ENCODE data around the gene DOHH.
A peak's percentile ranks its signal among the peaks of the same experiment; 100 is the strongest.

Gene DOHH

DNA sequence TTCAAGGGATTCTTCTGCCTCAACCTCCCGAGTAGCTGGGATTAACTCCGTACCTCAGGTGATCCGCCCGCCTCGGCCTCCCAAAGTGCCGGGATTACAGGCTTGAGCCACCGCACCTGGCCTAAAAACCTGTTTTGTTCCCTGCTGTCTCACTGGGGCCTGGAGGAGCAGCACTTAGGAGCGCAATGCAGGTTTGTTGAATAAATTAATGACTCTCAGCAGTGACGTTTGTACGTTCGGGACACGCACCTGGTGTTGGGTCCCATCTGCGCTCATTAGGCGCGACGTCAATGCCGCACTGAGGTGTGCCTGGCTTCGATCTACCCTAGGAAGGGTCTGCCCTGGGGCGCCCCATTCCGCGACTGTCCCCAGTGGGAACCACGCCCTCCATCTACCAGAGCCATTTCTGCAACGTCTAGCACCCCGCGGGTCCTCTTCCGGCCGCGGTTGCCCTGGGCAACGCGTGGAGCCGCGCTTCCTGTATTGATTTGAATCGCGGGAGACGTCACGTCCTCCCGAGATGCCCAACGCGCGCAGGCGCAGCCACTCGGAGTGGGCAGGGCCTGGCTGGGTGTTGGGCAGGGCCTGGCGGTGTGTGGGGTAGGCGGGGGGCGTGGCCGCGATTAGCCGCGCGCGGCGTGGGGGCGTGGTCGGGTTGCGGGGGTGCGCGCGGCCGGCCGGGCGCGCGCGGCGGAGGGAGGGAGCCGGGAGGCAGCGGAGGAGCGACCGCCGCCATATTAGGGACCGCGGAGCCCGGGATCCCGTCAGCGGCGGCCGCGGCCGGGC, 5.3 kb upstream of the DOHH start, which contains the start of gene FZR1:
Gene FZR1, plus strand, starts transcription at position 714 of the 786 bp plus-strand sequence. CDS start 16,679 bp downstream, outside the sequence.
- peak; percentile 95 for TF ChIP-seq CREB1 (IDR thresholded peaks at IDR 0.05; ENCODE audit: low read depth)
- TF ChIP-seq ZBTB7A (IDR thresholded peaks at IDR 0.05; ENCODE audit: low read depth): no peak
- peak; percentile 69 for TF ChIP-seq TAF1 (IDR thresholded peaks at IDR 0.05; ENCODE audit: low read depth)
- 0 out of 2 replicates have a peak, but pooled peaks have one; percentile 18 for TF ChIP-seq NFIC (IDR thresholded peaks at IDR 0.05)
- TF ChIP-seq FOXM1 (IDR thresholded peaks at IDR 0.05; ENCODE audit: borderline replicate concordance, low read depth): peak; percentile 100
- TF ChIP-seq MAX (IDR thresholded peaks at IDR 0.05): peak; percentile 86
- peak; percentile 44; the same call in 1 of the 2 replicates for TF ChIP-seq EGR1 (IDR thresholded peaks at IDR 0.05)
- no peak for TF ChIP-seq REST (IDR thresholded peaks at IDR 0.05; ENCODE audit: low read depth)
- TF ChIP-seq TCF12 (IDR thresholded peaks at IDR 0.05; ENCODE audit: low read depth): peak; percentile 63
- TF ChIP-seq YY1 (IDR thresholded peaks at IDR 0.05; ENCODE audit: low read depth): peak; percentile 62
- TF ChIP-seq EP300 (IDR thresholded peaks at IDR 0.05; ENCODE audit: borderline replicate concordance): peak; percentile 31; the same call in 1 of the 2 replicates
- no peak for TF ChIP-seq RAD21 (IDR thresholded peaks at IDR 0.05; ENCODE audit: low read depth)

- TF ChIP-seq YY1 (IDR thresholded peaks at IDR 0.05; ENCODE audit: low read depth) (no peak), EP300 (IDR thresholded peaks at IDR 0.05; ENCODE audit: borderline replicate concordance) (no peak), REST (IDR thresholded peaks at IDR 0.05; ENCODE audit: low read depth) (no peak), TEAD4 (IDR thresholded peaks at IDR 0.05) (no peak), TAF1 (IDR thresholded peaks at IDR 0.05; ENCODE audit: low read depth) (no peak), TCF12 (IDR thresholded peaks at IDR 0.05; ENCODE audit: low read depth) (no peak)
Observed at GRCh38 chr19:3504735-3505134, 4.3 kb upstream of the DOHH start.

DNA sequence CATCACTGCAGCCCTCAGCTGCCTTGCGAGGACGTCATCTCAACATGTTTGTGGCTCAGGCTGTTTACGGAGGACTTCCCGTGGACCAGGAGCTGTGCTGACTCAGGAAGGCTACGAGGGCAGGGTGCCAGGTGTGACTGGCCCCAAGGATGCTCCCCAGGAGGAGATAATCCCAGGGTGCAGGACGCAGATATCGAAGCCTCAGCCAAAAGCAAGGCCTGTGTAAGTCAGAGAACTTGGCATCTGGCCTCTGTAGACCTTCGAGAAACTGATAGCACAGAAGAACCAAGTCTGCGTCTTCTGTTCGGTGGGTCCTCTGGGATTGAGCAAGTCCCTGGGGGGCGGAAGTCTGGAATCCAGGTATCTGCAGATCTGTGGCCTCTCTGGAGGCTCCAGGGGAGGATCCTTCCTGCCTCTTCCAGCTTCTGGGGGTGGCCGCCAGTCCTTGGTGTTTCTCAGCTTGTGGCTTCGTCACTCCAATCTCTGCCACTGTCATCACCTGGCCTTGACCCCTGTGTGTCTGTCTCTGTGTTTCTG, 2.6 kb upstream of the DOHH start:
- no peak for TF ChIP-seq YY1 (IDR thresholded peaks at IDR 0.05; ENCODE audit: low read depth)
- no peak for TF ChIP-seq TCF12 (IDR thresholded peaks at IDR 0.05; ENCODE audit: low read depth)
- TF ChIP-seq ZBTB7A (IDR thresholded peaks at IDR 0.05; ENCODE audit: low read depth): no peak

DNA sequence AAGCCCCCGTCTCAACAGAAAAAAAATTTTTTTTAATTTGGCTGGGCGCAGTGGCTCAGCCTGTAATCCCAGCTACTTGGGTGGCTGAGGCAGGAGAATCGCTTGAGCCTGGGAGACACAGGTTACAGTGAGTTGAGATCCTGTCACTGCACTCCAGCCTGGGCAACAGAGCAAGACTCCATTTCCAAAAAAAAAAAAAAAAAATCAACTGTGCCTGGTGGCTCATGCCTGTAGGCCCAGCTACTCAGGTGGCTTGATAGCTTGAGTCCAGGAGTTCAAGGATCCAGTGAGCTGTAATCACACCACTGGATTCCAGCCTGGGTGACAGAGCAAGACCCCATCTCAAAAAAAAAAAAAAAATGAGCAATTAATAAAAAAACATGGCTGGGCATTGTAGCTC, 1.3 kb upstream of the DOHH start:
- TF ChIP-seq MAX (IDR thresholded peaks at IDR 0.05): no peak
- TF ChIP-seq FOXM1 (IDR thresholded peaks at IDR 0.05; ENCODE audit: borderline replicate concordance, low read depth): no peak
- no peak for TF ChIP-seq USF1 (IDR thresholded peaks at IDR 0.05)
- TF ChIP-seq TCF12 (IDR thresholded peaks at IDR 0.05; ENCODE audit: low read depth): no peak
- TF ChIP-seq YY1 (IDR thresholded peaks at IDR 0.05; ENCODE audit: low read depth): no peak
- TF ChIP-seq CREB1 (IDR thresholded peaks at IDR 0.05; ENCODE audit: low read depth): no peak
- TF ChIP-seq TEAD4 (IDR thresholded peaks at IDR 0.05): no peak
- no peak for TF ChIP-seq NFIC (IDR thresholded peaks at IDR 0.05)
- no peak for TF ChIP-seq TAF1 (IDR thresholded peaks at IDR 0.05; ENCODE audit: low read depth)
- TF ChIP-seq ZBTB7A (IDR thresholded peaks at IDR 0.05; ENCODE audit: low read depth): no peak
- TF ChIP-seq CEBPB (IDR thresholded peaks at IDR 0.05): no peak
- TF ChIP-seq RAD21 (IDR thresholded peaks at IDR 0.05; ENCODE audit: low read depth): no peak

- TF ChIP-seq TAF1 (IDR thresholded peaks at IDR 0.05; ENCODE audit: low read depth) (no peak), ZBTB7A (IDR thresholded peaks at IDR 0.05; ENCODE audit: low read depth) (no peak), TCF12 (IDR thresholded peaks at IDR 0.05; ENCODE audit: low read depth) (no peak), CEBPB (IDR thresholded peaks at IDR 0.05) (no peak), USF1 (IDR thresholded peaks at IDR 0.05) (no peak), RAD21 (IDR thresholded peaks at IDR 0.05; ENCODE audit: low read depth) (no peak), MAX (IDR thresholded peaks at IDR 0.05) (no peak), YY1 (IDR thresholded peaks at IDR 0.05; ENCODE audit: low read depth) (no peak), CREB1 (IDR thresholded peaks at IDR 0.05; ENCODE audit: low read depth) (no peak), REST (IDR thresholded peaks at IDR 0.05; ENCODE audit: low read depth) (no peak), FOXM1 (IDR thresholded peaks at IDR 0.05; ENCODE audit: borderline replicate concordance, low read depth) (no peak), EGR1 (IDR thresholded peaks at IDR 0.05) (no peak), NFIC (IDR thresholded peaks at IDR 0.05) (no peak), TEAD4 (IDR thresholded peaks at IDR 0.05) (no peak), EP300 (IDR thresholded peaks at IDR 0.05; ENCODE audit: borderline replicate concordance) (no peak)
Observed at GRCh38 chr19:3499738-3500428, 591 bp downstream of the DOHH start.
